Epidermal melanocyte (primary cell): ENCODE data around the gene CHD2.
A peak's percentile ranks its signal among the peaks of the same experiment; 100 is the strongest.

Experiments
- DNase-seq: peaks from one replicate; pipeline ENCODE4 v3.0.0; 2011; ENCODE audit warnings: low spot score; ENCODE audit not compliant: insufficient read length

CHD2 gene

DNA sequence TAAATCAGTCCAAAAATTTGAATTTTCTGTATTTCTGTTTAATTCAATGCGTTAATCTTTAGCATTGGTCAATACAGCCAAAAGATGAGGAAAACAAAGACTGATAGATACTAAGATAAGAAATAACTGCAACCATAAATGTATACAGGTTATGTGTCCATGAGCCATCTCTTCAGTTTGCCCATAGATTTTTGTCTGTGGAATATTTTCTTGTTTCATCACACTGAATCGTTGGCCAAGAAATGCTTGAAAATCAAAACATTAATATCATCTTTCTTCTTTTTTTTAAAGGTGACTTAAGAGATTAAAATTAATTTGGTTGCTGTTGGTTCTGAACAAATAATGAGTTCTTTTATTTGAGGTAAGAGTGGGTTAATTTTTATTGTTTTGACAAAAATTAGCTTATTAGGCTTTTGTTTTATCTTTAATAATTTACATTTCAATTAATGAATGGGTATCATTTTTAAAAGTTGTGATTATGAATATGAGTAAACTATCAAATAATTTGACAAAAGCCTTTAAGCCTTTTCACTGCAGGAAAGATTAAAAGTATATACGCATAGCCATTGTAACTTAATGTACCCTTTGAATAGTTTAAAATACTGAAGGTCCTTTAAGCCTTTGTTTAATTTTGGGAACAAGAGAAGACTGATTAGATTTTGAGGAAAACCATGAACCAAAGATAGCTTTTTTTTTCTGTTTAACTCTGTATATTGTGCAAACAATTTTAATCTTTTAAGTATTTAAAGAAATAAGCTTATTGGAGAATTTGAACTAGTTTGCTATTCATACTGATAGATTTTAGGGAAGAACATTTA lies 14.7 kb upstream of the CHD2 start:
- DNase-seq, result no peak

DNA sequence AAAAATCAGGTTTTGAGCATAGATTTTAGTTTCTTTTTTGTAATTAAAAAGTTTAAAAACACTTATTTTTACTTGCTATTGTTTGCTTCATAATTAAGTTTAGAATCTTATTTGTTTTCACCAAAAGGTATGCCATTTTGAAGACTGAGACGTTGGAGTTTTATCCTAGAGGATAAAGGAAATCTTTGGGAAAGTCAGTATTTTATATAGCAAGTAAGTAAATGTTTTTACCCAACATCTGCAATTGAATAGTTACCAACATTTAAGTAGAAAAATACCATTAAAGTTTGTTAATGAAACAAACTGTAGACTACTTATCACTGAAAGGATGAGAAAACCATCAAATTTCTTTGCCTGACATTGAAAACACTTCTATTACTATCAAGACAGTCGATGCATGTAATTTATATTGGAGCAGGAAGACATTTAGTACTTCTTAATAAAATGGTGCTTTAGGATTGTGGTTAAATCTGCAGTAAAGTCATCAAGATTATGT lies 14.0 kb upstream of the CHD2 start:
- DNase-seq, result no peak

DNA sequence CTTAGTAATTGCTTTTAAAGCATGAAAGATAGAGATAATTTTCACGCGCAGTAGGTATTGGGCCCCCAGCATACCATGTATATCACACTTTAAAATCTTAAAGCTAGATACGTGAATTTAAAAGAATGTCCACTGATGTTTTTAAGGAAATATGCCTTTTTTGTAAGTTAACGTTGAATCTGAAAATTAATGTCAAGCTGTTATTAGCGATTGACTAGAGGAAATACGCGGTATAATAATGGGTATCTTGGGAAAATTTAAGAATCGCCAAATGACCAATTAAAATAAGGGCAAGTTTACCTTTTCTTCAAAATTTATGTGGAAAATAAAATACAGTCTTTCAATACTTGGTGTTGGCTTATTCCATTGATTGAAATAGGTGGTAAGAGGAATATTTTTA lies 13.3 kb upstream of the CHD2 start:
- no peak for DNase-seq

DNA sequence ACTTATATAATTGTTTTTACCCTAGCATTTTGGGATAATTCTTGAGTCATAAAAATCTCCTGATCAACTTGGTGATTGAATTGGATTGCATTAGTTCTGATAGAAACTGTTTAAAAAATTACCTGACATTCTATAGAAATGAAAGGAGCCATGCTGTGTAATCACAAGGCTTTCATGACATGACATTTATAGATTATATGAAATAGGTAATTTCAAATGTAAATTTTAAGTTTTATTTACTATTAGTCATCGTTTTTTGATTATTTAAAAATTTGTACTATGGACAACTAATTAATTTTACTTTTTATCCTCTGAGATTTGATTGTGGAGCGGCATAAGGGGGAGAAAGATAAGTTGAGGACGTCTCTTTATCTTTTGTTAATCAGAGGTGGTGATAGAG lies 12.3 kb upstream of the CHD2 start:
- no peak for DNase-seq

DNA sequence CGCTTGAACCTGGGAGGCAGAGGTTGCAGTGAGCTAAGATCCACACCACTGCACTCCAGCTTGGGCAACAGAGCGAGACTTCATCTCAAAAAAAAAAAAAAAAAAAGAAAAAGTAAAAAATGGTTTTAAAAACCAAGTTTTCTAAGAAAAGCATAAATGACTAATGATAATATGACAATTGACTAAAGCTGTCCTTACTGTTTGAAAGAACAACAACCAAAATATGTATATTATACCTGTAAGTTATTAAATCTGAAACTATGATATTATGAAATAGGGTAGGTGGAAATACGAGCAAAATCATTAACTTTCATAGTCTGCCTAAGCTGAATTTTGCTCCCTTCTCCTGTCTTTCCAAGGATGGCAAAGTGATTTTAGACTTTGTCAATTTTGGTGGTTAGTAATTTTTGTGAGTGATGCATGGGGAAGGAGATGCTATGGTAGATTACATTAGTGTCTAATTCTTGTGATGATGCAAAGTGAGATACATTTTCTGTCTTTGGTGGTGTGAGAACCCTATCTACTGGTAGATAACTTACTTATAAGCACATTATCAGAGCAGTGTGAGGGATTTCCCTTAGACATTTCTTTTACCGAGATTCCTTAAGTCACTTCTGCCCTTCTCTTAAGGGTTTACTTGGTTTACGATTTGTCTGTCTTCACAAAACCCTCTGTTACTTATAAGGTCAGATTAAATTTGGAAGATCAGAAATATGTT lies 10.6 kb upstream of the CHD2 start:
- DNase-seq, result no peak

DNA sequence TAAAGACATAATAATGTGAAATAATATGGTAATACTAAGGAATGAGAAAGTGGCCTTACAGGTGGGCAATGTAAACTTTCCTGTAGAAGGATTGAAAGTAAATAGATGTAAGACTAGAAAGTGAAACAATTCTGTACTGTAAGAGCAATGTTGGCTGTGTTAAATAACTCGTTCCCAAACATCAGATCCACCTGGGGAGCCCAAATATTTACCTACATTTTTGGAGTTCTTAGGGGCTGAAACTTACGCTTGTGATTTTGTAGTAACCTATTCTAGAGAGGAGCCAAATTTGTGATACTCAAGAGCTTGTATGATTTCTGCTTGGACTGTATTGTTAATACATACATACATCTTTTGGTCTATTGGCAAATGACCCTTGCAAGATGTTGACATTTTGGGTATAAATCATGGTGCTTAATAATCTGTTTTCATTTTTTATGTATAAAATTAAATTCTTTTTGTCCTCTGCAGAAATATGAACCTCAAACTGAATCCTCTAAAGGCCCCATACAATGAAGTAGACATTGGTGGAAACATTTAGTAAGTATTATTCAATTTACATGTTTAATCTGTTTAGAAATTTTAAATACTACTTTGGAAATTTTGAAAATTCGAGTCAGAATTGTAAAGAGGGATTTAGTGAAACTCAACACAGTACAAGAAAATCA lies 8.5 kb upstream of the CHD2 start:
- no peak for DNase-seq

DNA sequence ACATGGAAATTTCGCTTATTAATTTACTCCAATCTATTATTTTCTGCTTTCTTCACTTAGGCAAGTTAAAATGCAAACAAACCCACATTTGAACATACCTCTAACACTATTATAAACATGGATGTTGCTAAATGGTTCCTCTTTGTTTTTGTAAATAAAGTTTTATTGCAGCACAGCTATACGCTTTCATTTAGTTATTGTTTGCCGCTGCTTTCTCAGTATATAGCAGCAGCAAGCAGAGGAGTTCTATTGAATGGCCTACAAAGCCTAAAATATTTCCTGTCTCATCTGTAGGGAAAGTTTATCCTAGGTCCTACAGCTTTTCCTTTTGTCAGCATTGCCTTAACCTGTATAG lies 7.9 kb upstream of the CHD2 start:
- DNase-seq, result no peak

DNA sequence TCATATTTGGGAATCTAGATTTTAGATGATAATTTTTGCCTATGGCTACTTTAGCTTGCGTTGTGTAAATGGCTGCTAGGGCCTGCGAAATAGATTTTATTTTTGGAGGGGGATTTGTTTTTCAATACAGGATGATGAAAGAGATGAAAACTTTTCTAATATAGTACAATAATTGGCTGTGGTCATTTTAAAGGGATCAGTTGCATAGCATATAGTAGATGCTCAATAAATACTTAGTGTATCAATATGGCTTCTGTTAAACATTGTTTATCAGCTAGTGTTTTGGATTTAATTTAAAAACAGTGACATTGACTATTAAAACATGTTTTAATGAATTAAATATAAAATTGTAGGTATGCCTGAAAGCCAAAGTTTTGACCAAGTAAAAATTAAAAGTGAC lies 6.9 kb upstream of the CHD2 start:
- no peak for DNase-seq

DNA sequence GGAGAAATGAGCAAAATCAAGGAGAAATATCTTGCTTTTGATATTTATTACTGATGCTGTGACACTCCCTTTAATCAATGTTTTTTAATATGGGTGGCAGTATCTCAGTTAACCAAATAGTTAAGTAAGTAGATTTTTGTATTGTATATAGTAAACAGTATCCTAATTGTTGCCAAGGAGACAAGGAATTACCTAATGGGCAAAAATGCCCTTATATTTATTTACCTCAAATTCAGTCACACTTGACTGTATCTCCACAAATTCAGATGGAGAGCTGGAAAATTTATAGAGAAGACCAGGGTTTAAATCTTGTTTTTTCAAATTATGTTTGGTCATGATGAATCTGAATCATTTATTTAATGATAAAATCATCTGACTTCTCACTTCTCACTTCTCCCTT lies 3.6 kb upstream of the CHD2 start:
- no peak for DNase-seq

DNA sequence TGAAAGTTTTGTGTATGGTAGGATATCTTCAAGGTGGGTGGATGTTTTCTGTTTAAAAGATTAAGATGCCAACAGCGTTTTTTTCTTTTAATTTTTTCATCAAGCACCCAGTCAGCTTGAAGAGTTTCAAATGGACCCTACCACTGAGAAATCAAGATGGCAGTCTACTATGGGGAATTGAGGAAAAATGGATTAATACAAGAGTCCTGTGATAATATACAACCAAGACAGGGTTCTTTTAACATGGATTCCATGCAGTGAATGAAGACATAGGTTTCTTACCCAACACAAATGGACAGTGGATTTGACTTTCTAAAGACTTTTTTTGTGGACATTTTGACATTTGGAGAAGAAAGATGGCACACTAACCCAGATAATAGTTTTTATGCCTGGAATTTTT lies 2.5 kb upstream of the CHD2 start:
- DNase-seq, result no peak

DNA sequence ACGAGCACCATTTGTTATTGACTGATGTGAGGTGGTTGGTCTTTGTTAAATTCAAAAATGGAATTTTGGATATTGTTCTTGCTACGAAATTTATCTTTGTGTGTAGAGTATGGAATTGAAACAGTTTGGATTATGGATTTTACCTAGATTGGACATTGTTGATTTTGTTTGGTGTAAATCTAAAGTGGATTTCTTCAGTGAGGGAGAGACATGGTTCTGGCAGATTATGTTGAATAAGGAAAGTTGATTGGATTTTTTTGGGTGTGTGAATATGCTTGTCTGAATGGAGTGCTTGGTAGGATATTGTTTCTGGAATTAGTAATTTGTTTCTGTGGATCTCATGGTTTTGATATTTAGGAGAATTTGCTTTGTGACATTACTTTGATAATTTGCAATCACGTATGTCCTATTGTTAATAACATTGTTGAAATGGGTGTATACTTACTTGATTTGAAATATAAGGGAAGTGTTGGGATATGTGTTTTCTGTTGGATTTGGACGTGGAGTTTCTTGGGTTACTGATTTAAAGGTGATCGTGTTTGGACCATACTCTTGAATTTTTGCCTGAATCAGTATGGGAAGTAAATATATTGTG lies 1.0 kb upstream of the CHD2 start:
- DNase-seq, result no peak

DNA sequence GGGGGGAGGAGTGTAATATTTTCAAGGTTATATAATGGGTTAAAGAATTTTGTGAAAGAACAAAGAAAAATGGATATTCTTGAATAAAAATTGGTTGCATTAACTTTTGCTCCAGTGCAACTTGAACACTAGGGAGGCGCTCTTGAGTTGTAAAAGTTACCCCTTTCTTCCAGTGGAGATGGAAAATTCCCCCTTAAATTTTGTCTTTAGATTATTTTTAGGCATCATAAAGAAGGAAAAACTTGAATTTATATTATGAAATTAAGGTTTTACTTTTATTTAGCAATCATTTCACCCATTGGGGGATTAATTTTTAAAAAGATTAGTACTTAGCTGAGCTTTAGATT lies 550 bp upstream of the CHD2 start:
- DNase-seq, result no peak

DNA sequence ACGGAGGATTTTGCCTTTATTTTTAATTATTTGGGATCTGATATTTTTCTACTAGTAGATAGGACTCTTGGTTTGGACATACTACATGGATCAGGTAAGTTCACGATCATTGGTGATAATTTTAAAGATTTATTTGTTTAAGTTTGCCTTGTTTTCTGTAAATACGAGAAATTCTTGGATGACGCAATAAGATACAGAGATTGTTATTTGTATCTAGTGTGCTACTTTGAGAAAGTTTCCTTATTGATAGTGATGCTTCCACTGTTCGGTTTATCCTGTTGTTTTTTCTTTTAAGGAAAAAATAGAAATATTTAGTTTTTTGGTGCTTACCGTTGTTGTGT lies 577 bp downstream of the CHD2 start:
- no peak for DNase-seq

DNA sequence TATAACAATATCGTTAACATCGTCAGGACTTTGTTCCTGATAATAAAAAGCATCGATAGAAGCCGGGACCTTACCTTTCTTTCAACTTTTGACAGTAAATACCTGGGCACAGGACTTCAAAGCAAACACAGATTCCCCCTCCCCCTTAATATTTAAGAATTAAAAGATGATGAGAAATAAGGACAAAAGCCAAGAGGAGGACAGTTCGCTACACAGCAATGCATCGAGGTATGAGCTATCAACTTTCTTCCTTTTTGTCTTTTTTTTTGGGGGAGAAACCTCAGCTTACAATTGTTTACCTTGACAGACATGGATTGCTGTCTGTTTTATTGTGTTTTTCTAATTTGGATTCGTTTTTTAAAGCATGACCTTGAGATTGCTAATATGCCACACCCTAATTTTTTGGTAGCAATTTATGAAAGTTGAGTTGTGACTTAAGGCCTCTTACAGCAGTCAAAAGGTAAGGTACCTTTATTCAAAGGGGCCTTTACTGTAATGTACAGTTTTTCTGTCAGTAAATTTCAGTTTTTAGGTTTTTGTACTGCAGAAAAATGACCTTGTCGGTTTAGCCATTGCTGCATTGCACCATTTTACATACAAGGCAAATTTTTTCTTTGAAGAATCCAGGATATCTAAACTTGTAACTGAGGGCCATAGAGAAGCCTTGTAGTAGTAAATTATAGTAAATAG lies 1.1 kb downstream of the CHD2 start:
- no peak for DNase-seq

DNA sequence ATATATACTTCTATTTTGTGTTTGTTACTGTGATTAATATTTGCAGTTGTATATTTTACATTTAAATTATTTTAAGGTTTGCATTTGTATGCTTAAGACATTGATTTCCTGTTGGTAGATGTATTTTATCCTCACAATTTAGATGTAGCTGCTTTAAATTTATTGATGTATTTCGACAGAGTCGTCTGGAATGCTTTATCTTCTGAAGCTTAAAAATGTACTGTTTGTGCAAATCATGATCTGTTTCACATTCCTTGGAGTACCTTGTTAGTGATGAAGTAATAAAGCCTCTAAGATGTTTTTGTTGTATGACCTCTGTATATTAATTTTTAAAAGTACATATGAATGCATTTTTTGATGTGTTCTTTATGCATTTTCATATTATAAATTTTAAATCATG lies 1.9 kb downstream of the CHD2 start:
- DNase-seq, result no peak

DNA sequence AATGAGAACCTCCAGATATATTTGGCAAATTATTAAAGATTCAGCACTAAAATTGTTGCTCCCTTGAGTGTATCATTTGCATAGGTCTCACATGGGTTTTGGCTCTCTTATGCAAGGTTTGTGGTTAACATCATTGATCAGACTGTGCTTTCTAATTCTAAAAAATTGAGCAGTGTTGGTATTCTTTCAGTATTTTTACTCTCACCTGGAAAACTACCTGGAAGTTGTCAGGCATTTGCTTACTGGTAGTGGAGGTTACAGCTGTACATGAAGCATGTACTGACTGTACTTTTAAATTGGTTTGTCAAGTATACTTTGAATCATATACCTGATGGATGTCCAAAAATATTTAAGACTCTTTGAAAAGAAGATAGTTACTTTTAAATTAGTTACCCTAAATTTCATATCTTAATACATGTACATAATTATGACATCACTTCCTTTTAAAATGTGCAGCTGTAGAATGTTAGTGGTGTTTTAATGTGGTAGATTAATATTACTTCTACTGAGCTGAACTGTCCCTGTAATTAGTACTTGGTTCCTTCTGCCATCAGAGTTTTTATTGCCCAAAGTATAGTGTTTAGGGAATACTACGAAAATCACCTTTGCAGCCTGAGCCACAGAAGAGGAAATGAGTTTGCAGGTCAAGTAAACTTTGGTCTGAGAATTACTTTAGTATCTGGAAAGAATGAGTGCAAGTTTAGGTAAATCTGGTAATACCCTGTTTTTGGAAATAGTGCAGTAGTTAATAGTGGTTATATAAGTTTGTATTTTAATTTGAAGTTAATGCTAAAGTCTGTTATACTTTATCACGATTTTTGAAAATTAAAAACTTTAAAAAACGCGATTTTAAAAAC lies 2.8 kb downstream of the CHD2 start:
- DNase-seq, result no peak

DNA sequence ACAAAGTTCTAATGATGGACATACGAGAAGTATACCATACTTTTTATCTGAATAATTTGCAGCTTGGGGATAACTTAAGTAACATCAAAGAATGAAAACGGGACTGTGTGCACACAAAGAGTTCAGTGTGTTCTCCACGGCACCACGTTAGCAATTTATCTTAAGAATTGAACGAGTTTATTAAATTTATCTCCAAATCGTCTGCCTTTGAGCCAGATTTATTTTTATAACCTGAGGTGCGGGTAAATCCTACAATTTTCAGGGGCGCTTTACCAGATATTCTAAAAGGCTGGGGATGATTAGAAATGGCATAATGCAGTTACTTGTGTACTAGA lies 3.5 kb downstream of the CHD2 start:
- DNase-seq, result no peak

DNA sequence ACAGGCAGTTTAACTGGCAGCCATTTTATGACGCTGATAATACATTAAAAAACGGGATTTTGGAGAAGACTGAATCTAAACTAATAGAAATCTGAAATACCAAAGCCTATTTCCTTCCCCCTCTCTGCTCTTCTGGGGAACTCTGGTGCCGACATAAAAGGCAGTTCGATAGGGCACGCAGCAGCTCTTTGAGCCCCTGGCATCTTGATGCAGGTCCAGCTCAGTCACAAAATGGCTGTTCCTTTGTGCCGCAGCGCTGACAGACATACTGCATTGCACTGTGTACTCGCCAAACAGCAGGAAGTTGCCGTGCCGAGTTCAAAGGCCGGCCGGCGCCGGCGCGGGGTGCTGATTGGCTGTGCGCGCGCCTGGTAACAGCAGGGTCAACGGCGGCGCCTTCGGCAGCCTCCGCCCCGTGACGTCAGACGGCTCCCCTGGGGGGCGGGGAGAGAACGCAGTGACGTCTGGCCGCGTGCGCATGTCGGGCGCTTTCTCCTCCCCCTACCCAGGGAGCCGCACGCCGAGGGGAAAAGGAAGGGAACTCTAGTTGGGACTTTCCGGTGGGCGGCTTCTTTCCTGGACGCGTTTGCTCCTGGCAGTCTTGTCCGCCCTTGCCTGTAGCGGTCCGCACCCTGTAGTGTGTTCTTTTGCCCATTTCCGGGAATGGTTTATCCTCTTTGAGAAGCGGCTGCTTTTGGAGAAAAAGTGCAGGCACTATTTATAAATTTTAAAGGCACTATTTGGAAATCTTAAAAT lies 4.0 kb downstream of the CHD2 start:
- peak; percentile 78 for DNase-seq

DNA sequence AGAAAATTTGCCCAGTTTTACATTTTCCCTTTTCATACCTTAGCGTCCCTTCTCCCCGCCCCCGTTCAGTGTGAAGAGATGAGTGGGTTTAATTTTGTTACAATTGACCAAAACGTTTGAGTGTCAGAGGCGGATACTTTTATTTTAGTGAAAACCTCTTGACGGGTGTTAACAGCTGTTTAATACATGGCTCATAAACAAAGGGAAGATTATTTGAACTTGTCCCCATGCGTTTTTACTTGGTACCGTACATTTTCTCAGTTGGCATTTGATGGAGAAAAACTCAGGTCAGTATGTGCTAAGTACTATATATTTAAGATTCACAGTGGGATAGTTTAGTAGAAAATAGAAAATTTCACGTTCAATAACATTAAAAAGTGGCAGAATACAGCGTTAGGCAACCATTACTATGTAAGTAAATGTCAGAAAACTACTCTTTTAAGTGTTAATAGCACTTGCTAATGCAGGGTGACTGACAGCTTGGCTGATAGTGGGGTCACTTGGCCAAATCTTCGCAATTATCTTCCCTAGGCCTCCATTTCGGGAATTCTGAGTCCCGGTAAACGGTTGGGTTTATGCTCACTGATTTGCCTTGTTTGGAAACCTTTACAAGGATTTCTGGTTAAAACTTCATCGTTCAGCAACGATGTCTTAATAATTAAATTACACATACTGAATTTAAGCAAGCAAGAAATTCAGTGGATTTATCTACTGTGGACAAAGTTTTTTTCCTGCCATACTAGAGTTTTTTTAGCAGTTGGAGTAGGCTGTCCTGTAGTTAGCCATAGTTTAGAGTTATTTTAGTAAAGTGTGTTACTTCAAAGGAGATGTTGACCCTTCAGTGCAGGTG lies 4.8 kb downstream of the CHD2 start:
- DNase-seq, result no peak
